Measurements from ENCODE around the gene HYOU1. TPM values are rescaled to one million over a fixed set of nuclear protein-coding genes. Genes with fewer than 3 reads are reported as not detected.

HYOU1 gene
- total RNA-seq, 1 donor from 2014 or later: 115 TPM

- no peak for TF ChIP-seq CTCF (conservative IDR thresholded peaks at IDR 0.05; ENCODE audit: low read depth, low read length)
- peak overlapping the region; percentile 96 for H3K4me3 ChIP-seq (ENCODE audit: low read depth, low read length)
- no peak for DNase-seq (ENCODE audit: low read depth)
Measured at GRCh38 chr11:119029069-119029339, 28.0 kb downstream of the HYOU1 start.

- peak overlapping the region; percentile 96 for H3K4me3 ChIP-seq (ENCODE audit: low read depth, low read length)
- DNase-seq (ENCODE audit: low read depth): no peak
Measured at GRCh38 chr11:119028346-119029068, 28.5 kb downstream of the HYOU1 start.

GRCh38 chr11:119027561-119028345 is 29.3 kb downstream of the HYOU1 start:
- no peak for TF ChIP-seq CTCF (conservative IDR thresholded peaks at IDR 0.05; ENCODE audit: low read depth, low read length)
- peak overlapping the region; percentile 96 for H3K4me3 ChIP-seq (ENCODE audit: low read depth, low read length)
- no peak for DNase-seq (ENCODE audit: low read depth)

More at GRCh38 chr11:119028346-119029068, 28.5 kb downstream of the HYOU1 start:
- no peak for TF ChIP-seq CTCF (conservative IDR thresholded peaks at IDR 0.05; ENCODE audit: low read depth, low read length)

GRCh38 chr11:119026970-119027369 is 30.0 kb downstream of the HYOU1 start:
- peak overlapping the region; percentile 25 for H3K4me3 ChIP-seq (ENCODE audit: low read depth, low read length)
- TF ChIP-seq CTCF (conservative IDR thresholded peaks at IDR 0.05; ENCODE audit: low read depth, low read length): no peak
- no peak for DNase-seq (ENCODE audit: low read depth)

GRCh38 chr11:119025978-119026766 is 30.8 kb downstream of the HYOU1 start:
- TF ChIP-seq CTCF (conservative IDR thresholded peaks at IDR 0.05; ENCODE audit: low read depth, low read length): no peak
- H3K4me3 ChIP-seq (ENCODE audit: low read depth, low read length): no peak overlapping the region
- DNase-seq (ENCODE audit: low read depth): no peak

- no peak for TF ChIP-seq CTCF (conservative IDR thresholded peaks at IDR 0.05; ENCODE audit: low read depth, low read length)
- H3K4me3 ChIP-seq (ENCODE audit: low read depth, low read length): no peak overlapping the region
- DNase-seq (ENCODE audit: low read depth): no peak
Measured at GRCh38 chr11:119025541-119025940, 31.5 kb downstream of the HYOU1 start.
